Activated T-helper 1 cell treated with anti-CD3 and anti-CD28 coated beads, Interleukin-2, amount 50 U/mL, for 16 hours (primary cell): Measurements from ENCODE around the gene SLC38A10.
A peak's percentile ranks its signal among the peaks of the same experiment; 100 is the strongest.

ENCODE experiments used
- DNase-seq, 2 donors: peaks; one replicate each; pipeline ENCODE4 v3.0.0-alpha.2; 2020; ENCODE audit warnings: low read depth in 1 of 2, low spot score in 1 of 2

Gene SLC38A10

DNA sequence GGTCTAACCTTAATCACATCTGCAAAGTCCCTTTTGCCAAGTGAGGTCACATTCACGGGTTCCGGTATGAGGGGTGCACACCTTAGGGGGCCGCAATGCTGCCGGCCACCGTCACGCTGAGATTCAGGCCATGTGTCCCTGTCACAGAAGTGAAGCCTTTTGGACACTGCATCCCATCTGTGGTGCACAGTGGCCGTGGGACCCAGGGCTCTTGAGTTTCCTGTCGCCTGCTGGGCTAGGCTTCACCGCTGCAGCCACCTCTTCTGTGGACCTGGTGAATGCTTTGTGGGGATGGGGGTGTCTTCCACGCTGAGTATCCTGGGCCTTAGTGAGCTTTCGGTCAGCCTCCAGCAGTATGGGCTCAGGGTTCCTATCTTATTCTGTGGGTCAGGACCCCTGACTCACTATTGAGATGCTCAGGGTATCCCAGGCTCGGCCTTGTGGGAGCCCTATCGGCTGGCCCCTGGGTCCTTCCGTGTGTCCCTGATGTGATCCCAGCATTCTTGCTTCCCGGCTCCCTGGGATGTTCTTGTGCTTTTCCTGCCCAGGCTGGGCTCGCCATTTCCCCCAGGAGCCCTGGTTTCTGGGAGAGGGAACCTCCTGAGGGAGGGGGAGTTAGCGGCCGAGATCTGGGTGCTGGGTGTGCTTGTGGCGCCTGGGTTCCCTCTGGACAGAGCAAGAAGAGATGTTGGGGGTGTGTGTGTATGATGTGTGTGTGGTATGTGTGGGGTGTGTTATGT lies 4.9 kb upstream of the SLC38A10 start:
- DNase-seq, result no peak

- no peak for DNase-seq
Observed at GRCh38 chr17:81298991-81299738, 4.1 kb upstream of the SLC38A10 start.

DNA sequence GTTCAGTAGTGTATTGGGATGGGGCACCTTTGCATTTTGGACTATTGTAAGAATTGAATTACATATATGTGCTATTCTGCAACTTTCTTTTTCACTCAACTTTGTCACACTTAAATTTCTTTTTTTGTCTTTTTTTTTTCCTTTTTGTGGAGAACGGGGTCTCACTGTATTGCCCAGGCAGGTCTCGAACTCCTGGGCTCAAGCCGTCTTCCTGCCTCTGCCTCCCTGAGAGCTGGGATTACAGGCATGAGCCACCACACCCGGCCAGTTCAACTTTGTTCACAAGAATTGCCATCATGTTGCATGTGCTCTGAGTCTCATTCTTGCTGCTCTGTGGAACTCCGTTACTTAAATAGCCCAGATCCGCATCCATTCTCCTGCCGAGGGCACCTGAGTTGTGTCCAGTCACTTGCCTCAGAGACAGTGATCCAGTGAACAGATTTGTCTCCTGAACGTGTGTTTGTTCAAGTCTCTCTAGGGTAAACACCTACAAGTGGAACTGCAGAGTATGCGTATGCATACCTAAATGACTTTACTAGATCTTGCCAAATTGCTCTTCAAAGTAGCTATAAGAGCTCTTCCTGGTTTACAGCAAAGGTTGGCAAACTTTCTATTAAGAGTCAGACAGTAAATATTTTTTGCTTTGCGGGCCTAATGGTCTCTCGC lies 3.4 kb upstream of the SLC38A10 start:
- DNase-seq, result no peak

DNA sequence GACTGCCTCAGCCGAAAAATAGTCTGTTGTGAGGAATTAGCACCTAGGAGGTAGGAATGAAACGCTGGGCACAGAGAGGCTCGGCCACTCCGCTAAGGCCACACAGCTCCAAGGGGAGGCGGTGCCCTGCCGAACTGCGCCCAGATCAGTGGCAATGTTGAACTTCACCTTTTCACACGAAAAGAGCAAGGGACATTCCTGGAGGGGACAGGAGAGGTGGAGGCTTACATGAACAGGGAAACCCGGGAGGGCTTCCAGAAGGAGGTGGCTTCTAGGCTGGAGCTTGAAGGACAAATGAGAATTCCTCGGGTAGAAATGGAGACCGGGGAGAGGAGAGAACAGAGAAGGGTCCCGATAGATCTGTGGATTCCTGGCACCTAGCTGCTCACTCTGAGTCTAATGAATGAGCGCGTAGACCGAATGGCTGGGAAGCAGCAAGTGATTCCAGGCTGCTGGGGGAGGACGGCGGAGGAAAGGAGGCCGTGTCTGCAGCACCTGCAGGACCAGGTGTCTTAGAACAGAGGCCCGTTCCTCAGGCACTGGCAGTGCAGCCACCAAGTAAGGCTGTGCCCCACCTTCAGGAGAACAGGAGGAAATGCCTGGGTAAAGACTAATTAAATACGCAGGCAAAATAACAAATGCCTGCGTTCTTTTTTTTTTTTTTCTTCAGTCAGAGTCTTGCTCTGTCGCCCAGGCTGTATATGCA lies 722 bp upstream of the SLC38A10 start:
- DNase-seq, result peak in 1 of 2 donors; percentile 15

- DNase-seq, result no peak
Observed at GRCh38 chr17:81294512-81295030, 536 bp downstream of the SLC38A10 start.

DNA sequence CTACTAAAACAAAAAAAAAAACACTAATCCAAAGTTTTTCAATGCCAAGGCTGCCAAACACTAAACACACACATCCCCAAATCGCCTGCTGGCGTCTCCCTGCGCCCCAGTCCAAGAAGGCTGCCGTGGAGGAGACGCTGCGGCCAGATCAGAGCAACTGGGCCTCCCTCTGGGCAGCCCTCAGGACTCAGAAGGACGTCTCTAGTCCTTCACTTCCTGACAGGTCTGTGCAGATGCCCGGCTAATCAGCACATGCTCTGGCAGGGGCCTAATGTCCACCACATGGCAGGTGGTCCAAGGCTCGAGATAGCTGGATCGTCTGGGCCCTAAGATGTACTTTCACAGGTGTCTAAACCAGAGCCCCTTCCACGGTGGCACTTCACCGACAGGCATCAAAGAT lies 2.7 kb downstream of the SLC38A10 start:
- no peak for DNase-seq

GRCh38 chr17:81291662-81292061 lies 3.4 kb downstream of the SLC38A10 start:
- peak; percentile 42 to 53 for DNase-seq

GRCh38 chr17:81290230-81290629 lies 4.9 kb downstream of the SLC38A10 start:
- no peak for DNase-seq

DNA sequence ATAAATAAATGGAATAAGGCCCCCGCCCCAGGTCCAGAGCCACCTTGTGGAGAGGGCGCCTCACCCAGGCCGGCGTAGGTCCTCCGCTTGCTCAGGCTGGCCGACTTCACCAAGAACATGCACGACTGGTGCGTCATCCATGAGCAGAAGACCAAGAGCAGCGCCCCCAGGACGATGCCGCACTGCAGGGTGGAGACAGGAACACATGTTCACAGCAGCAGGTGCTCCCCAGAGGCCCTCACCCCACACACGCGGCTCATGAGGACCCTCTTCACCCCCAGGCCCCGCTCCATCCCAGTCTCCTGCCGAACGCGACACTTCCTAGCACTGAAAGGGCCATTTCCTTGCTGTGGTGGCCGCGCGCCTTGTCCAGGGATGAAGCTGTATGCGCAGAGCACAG lies 5.5 kb downstream of the SLC38A10 start:
- DNase-seq, result no peak

GRCh38 chr17:81288715-81289114 lies 6.4 kb downstream of the SLC38A10 start:
- no peak for DNase-seq

DNA sequence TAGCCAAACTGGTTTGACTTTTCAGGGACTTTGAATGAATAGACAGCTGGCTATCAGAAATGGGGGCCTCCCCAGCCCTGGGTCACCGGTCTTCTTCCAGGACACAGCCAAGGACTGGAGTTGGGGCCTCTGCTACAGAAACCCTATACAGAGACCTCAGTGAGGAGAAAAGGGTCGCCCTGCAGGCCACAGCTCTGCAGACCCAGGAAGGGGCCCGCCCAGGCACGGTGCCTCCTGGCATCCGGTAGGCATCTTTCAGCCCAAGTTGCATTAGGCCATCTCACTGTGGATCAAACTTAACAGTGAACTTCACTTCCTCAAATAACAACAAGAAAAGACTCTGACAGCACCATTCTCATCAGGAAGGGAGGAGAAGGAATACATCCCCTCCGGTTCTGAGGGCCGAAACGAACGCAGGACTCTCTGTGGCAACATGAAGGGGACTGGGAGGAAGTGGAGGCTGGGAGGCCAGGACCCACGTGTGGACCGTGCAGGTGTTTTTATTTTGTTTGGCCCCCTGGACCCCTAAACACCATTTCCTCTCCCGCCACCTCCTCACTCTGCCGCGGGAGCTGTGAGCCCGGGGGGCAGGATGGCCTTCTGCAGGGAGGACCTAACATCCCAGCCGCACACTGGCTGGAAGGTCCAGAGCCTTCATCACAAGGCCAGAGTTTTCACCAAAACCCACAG lies 7.2 kb downstream of the SLC38A10 start:
- DNase-seq, result no peak

- no peak for DNase-seq
Observed at GRCh38 chr17:81287152-81287551, 8.0 kb downstream of the SLC38A10 start.

GRCh38 chr17:81286491-81287145 lies 8.5 kb downstream of the SLC38A10 start:
- DNase-seq, result no peak

- no peak for DNase-seq
Observed at GRCh38 chr17:81285894-81286293, 9.2 kb downstream of the SLC38A10 start.

DNA sequence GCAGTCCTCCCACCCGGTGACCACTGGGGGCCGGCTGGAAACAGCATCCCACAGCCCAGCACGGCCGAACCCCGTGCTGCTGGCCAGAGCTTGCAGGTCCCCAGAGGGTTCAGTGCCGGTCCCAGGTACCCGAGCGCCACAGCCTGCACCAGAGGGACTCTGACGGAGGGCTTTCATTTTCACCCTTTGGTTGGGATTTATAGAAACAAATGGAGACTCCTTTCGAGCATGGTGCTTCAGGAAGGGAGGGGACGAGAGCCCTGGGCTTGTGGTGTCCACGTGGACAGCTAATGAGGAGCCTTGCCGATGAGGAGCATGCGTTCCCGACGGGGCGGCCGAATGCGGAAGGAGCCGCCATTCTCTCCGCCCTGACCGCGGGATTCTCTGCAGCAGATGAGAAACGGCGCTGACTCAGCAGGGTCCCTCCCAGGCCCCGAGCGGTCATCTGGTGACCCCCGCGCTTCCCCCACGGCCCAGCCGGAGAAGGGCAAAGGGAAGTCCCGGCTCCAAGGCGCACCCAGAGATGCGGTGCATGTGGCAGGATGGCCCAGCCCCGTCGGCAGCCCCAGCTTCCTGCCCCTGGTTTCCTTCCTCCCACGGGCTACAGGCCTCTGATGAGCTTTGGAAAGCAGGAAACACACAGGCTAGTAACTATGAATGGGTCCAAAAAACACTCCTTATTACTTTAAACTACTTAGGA lies 9.8 kb downstream of the SLC38A10 start:
- peak; percentile 22 to 30 for DNase-seq

- no peak for DNase-seq
Observed at GRCh38 chr17:81282876-81283275, 12.2 kb downstream of the SLC38A10 start.

- DNase-seq, result no peak
Observed at GRCh38 chr17:81282141-81282540, 13.0 kb downstream of the SLC38A10 start.

- DNase-seq, result no peak
Observed at GRCh38 chr17:81280571-81280970, 14.5 kb downstream of the SLC38A10 start.
